Glutamatergic neuron (in vitro differentiated cells): ENCODE results near the gene SLC39A2. TPM values are rescaled to one million over a fixed set of nuclear protein-coding genes. Genes with fewer than 3 reads are reported as not detected.
"Not testable (repeated sequence)": the region's sequence is repeated elsewhere in the genome, so short reads cannot be mapped to it uniquely, and the experiment has no call there.

Experiments
- DNase-seq: peaks from one replicate; pipeline ENCODE4 v3.0.0; 2022
- H3K27ac Mint-ChIP-seq: one replicate; pipeline ENCODE4 v1.8.0; 2020; ENCODE audit warnings: mild to moderate bottlenecking, mixed read lengths, inconsistent platforms; ENCODE audit not compliant: unreplicated experiment
- H3K27me3 Mint-ChIP-seq: one replicate; pipeline ENCODE4 v1.8.0; 2020; ENCODE audit warnings: mild to moderate bottlenecking, moderate library complexity, mixed read lengths, inconsistent platforms; ENCODE audit not compliant: unreplicated experiment
- H3K36me3 Mint-ChIP-seq: one replicate; pipeline ENCODE4 v1.8.0; 2020; ENCODE audit warnings: mild to moderate bottlenecking, mixed read lengths, inconsistent platforms; ENCODE audit not compliant: unreplicated experiment
- H3K4me1 Mint-ChIP-seq: one replicate; pipeline ENCODE4 v1.8.0; 2020; ENCODE audit warnings: mild to moderate bottlenecking, low read depth, mixed read lengths, inconsistent platforms; ENCODE audit not compliant: unreplicated experiment
- H3K4me3 Mint-ChIP-seq: one replicate; pipeline ENCODE4 v1.8.0; 2020; ENCODE audit warnings: mild to moderate bottlenecking, mixed read lengths, inconsistent platforms; ENCODE audit not compliant: unreplicated experiment
- H3K9me3 Mint-ChIP-seq: one replicate; pipeline ENCODE4 v1.8.0; 2020; ENCODE audit warnings: mild to moderate bottlenecking, moderate library complexity, mixed read lengths, inconsistent platforms; ENCODE audit not compliant: unreplicated experiment
- CTCF ChIP-seq: fragments of 200-600 bp; sonication (generic); IDR thresholded peaks from one replicate; pipeline ENCODE4 v1.5.0; 2021; ENCODE audit not compliant: partially characterized antibody, unreplicated experiment
- total RNA-seq: library from RNA; stranded (reverse); fragmentation: NEBNext Ultra II Directional; extraction: Animal tissue kit (Norgen Biotek cat#: 25700); gene quantifications from one replicate; pipeline ENCODE4 v1.2.1, GENCODE V29; 2021; ENCODE audit not compliant: unreplicated experiment

Gene SLC39A2
- total RNA-seq, 1 donor from 2014 or later = not detected

- no peak overlapping the region for H3K27ac Mint-ChIP-seq
- H3K4me3 Mint-ChIP-seq = no peak overlapping the region
- no peak for DNase-seq
- TF ChIP-seq CTCF = no peak
- peaks cover 2% of the 10 kb centered on the region for H3K27me3 Mint-ChIP-seq
- H3K4me1 Mint-ChIP-seq = no peaks in the 10 kb centered on the region
- no peaks in the 10 kb centered on the region for H3K36me3 Mint-ChIP-seq
- H3K9me3 Mint-ChIP-seq = peaks cover 6% of the 10 kb centered on the region
These were observed 22.8 kb upstream of the SLC39A2 start for GRCh38 chr14:20976291-20976690.

GRCh38 chr14:20978687-20979086 lies 20.4 kb upstream of the SLC39A2 start:
- Mint-ChIP-seq H3K4me3 (no peak overlapping the region), H3K36me3 (no peaks in the 10 kb centered on the region)

GRCh38 chr14:20980906-20981305 lies 18.2 kb upstream of the SLC39A2 start:
- TF ChIP-seq CTCF = no peak
- H3K4me1 Mint-ChIP-seq = no peaks in the 10 kb centered on the region
- no peak overlapping the region for H3K4me3 Mint-ChIP-seq
- H3K27me3 Mint-ChIP-seq = no peaks in the 10 kb centered on the region
- H3K27ac Mint-ChIP-seq = no peak overlapping the region
- H3K36me3 Mint-ChIP-seq = no peaks in the 10 kb centered on the region
- DNase-seq = no peak
- peaks cover 4% of the 10 kb centered on the region for H3K9me3 Mint-ChIP-seq

More at GRCh38 chr14:20978687-20979086, 20.4 kb upstream of the SLC39A2 start:
- no peaks in the 10 kb centered on the region for H3K4me1 Mint-ChIP-seq
- peaks cover under 1% of the 10 kb centered on the region for H3K27me3 Mint-ChIP-seq
- peaks cover 4% of the 10 kb centered on the region for H3K9me3 Mint-ChIP-seq
- TF ChIP-seq CTCF = no peak
- DNase-seq = no peak
- H3K27ac Mint-ChIP-seq = no peak overlapping the region

- no peaks in the 10 kb centered on the region for H3K4me1 Mint-ChIP-seq
These were observed 16.3 kb upstream of the SLC39A2 start for GRCh38 chr14:20982646-20983369.

GRCh38 chr14:20985650-20986049 lies 13.4 kb upstream of the SLC39A2 start:
- not testable (repeated sequence) for DNase-seq, H3K9me3 Mint-ChIP-seq, H3K4me1 Mint-ChIP-seq, H3K27me3 Mint-ChIP-seq, H3K4me3 Mint-ChIP-seq, H3K36me3 Mint-ChIP-seq, H3K27ac Mint-ChIP-seq

More at GRCh38 chr14:20982646-20983369, 16.3 kb upstream of the SLC39A2 start:
- Mint-ChIP-seq H3K4me3 (no peak overlapping the region), H3K9me3 (peaks cover 5% of the 10 kb centered on the region), H3K36me3 (no peaks in the 10 kb centered on the region), H3K27me3 (no peaks in the 10 kb centered on the region), H3K27ac (no peak overlapping the region)
- no peak for DNase-seq
- TF ChIP-seq CTCF = no peak
